Gastrocnemius medialis (tissue), 4 donors: ENCODE results near the gene KIF26B. TPM values are rescaled to one million over a fixed set of nuclear protein-coding genes. Genes with fewer than 3 reads are reported as not detected.

Experiments used
- ATAC-seq, 2 donors: fragments of 150-250 bp; one replicate each; pipeline ENCODE4 v1.9.1; 2016
- DNase-seq, 2 donors: peaks; one replicate each; pipeline ENCODE4 v3.0.0-alpha.2; 2019
- H3K27ac ChIP-seq, 4 donors: fragments of 200-600 bp; sonication (generic); 1 replicate in 1 of 4; 2 replicates in 3 of 4; pipeline ENCODE4 v1.5.1; 2016 to 2018; ENCODE audit warnings: mild to moderate bottlenecking in 2 of 4, moderate library complexity in 1 of 4
- H3K27me3 ChIP-seq, 3 donors: fragments of 200-600 bp; sonication (generic) in 2 of 3; 1 replicate in 1 of 3; 2 replicates in 2 of 3; pipeline versions ENCODE4 v1.5.1 to v1.6.0; 2016 to 2019; ENCODE audit warnings: mild to moderate bottlenecking in 1 of 3, moderate library complexity in 1 of 3
- H3K36me3 ChIP-seq, 2 donors: fragments of 200-600 bp; sonication (generic) in 1 of 2; one replicate each; pipeline ENCODE4 v1.5.1; 2017 to 2018
- H3K4me1 ChIP-seq, 2 donors: fragments of 200-600 bp; sonication (generic) in 1 of 2; one replicate each; pipeline ENCODE4 v1.5.1; 2016 to 2017; ENCODE audit warnings: mild to moderate bottlenecking in 2 of 2
- H3K4me3 ChIP-seq, 4 donors: fragments of 200-600 bp; sonication (generic) in 3 of 4; 1 replicate in 1 of 4; 2 replicates in 3 of 4; pipeline ENCODE4 v1.5.1; 2016 to 2019; ENCODE audit warnings: mild to moderate bottlenecking in 2 of 4
- H3K9me3 ChIP-seq, 3 donors: fragments of 200-600 bp; sonication (generic) in 2 of 3; 1 replicate in 1 of 3; 2 replicates in 2 of 3; pipeline ENCODE4 v1.5.1; 2016 to 2019
- CTCF ChIP-seq, 5 experiments: fragments of 450-650 bp in 3 of 5; fragments of 200-600 bp in 2 of 5; sonication (generic) in 2 of 5; IDR thresholded peaks in 4 of 5; conservative IDR thresholded peaks in 1 of 5; 1 replicate in 4 of 5; 2 replicates in 1 of 5; pipeline ENCODE4 v1.5.1; 2016 to 2019; ENCODE audit warnings: antibody characterized with exemption in 5 of 5, mild to moderate bottlenecking in 3 of 5, moderate library complexity in 3 of 5
- POLR2A ChIP-seq, 2 donors: fragments of 450-650 bp; IDR thresholded peaks; one replicate each; pipeline ENCODE4 v1.6.1; 2017; ENCODE audit warnings: antibody characterized with exemption in 2 of 2, mild to moderate bottlenecking in 2 of 2, moderate library complexity in 2 of 2
- in situ Hi-C, 4 donors: fragments of 200-750 bp; cut with MboI; loops; one replicate each; pipeline versions ENCODE4 v1.15.0 to v1.8.0; 2017; ENCODE audit warnings: low sequenced_read_pairs in 4 of 4
- intact Hi-C: fragments of 100-400 bp; cut with DNase I; formaldehyde crosslinking; loops from one replicate; pipeline ENCODE4 v1.15.1; 2023; ENCODE audit warnings: low total_unique reads
- total RNA-seq, 4 donors: library from RNA; depleted of rRNA; stranded (reverse); fragments of >200 nt; gene quantifications; one replicate each; pipeline versions ENCODE4 v1.1.0 to v1.2.3, GENCODE V29; 2016

KIF26B gene
- total RNA-seq, 4 donors from 2014 or later = 0.02 to 0.20 (median 0.10) TPM; not detected in 1

- DNase-seq = no peak
- Histone ChIP-seq H3K4me3 (no peak overlapping the region), H3K36me3 (no peaks in the 10 kb centered on the region), H3K27ac (no peak overlapping the region), H3K4me1 (no peaks in the 10 kb centered on the region), H3K9me3 (peaks cover 0 to 13% (median 0%) of the 10 kb centered on the region in 3 donors), H3K27me3 (no peaks in the 10 kb centered on the region)
- intact Hi-C loops (no loop called here), in situ Hi-C loops (no loop called here)
- TF ChIP-seq POLR2A (IDR thresholded peaks at IDR 0.05) (no peak), CTCF (IDR thresholded peaks at IDR 0.05 in 4 of 5, conservative IDR thresholded peaks at IDR 0.05 in 1 of 5) (no peak)
- ATAC-seq = no peak
Observed at GRCh38 chr1:245645406-245645805, 490.6 kb downstream of the KIF26B start.

- no peaks in the 10 kb centered on the region for H3K36me3 ChIP-seq
- in situ Hi-C loops = no loop called here
- no peaks in the 10 kb centered on the region for H3K27me3 ChIP-seq
- TF ChIP-seq POLR2A (IDR thresholded peaks at IDR 0.05) = no peak
- TF ChIP-seq CTCF (IDR thresholded peaks at IDR 0.05 in 4 of 5, conservative IDR thresholded peaks at IDR 0.05 in 1 of 5) = no peak
- intact Hi-C loops = no loop called here
- H3K27ac ChIP-seq = no peak overlapping the region
- ATAC-seq = no peak
- no peak for DNase-seq
- H3K9me3 ChIP-seq = peaks cover 0 to 10% (median 0%) of the 10 kb centered on the region in 3 donors
- no peak overlapping the region for H3K4me3 ChIP-seq
- no peaks in the 10 kb centered on the region for H3K4me1 ChIP-seq
Observed at GRCh38 chr1:245645894-245646293, 491.1 kb downstream of the KIF26B start.

- DNase-seq = no peak
- H3K27ac ChIP-seq = no peak overlapping the region
- TF ChIP-seq POLR2A (IDR thresholded peaks at IDR 0.05) = no peak
- no peak for TF ChIP-seq CTCF (IDR thresholded peaks at IDR 0.05 in 4 of 5, conservative IDR thresholded peaks at IDR 0.05 in 1 of 5)
- H3K27me3 ChIP-seq = no peaks in the 10 kb centered on the region
- no peaks in the 10 kb centered on the region for H3K9me3 ChIP-seq
- no peaks in the 10 kb centered on the region for H3K4me1 ChIP-seq
- ATAC-seq = no peak
- intact Hi-C loops = no loop called here
- no peak overlapping the region for H3K4me3 ChIP-seq
- in situ Hi-C loops = no loop called here
- H3K36me3 ChIP-seq = no peaks in the 10 kb centered on the region
Observed at GRCh38 chr1:245648749-245649522, 494.2 kb downstream of the KIF26B start.

- Histone ChIP-seq H3K27ac (no peak overlapping the region), H3K9me3 (no peaks in the 10 kb centered on the region), H3K4me3 (no peak overlapping the region), H3K27me3 (no peaks in the 10 kb centered on the region), H3K36me3 (no peaks in the 10 kb centered on the region), H3K4me1 (no peaks in the 10 kb centered on the region)
- intact Hi-C loops (no loop called here), in situ Hi-C loops (no loop called here)
- TF ChIP-seq POLR2A (IDR thresholded peaks at IDR 0.05) (no peak), CTCF (IDR thresholded peaks at IDR 0.05 in 4 of 5, conservative IDR thresholded peaks at IDR 0.05 in 1 of 5) (no peak)
- ATAC-seq (no peak), DNase-seq (no peak)
Observed at GRCh38 chr1:245649666-245650065, 494.9 kb downstream of the KIF26B start.
